SK-N-SH treated with all-trans-retinoic acid at 6 μM for 48 hours (cell line): Measurements from ENCODE around the gene TSHZ2.

Source experiments
- ATAC-seq: fragments of 200-7000 bp; cut with Tn5 transposase; 3 replicates; pipeline ENCODE4 v1.9.1; 2020; ENCODE audit warnings: mild to moderate bottlenecking, moderate library complexity
- ARNTL ChIP-seq: fragments of 450-650 bp; formaldehyde crosslinking; IDR thresholded peaks from 2 replicates; pipeline ENCODE4 v1.5.0; 2020; ENCODE audit warnings: low read depth, mild to moderate bottlenecking, moderate library complexity, borderline replicate concordance
- BACH2 ChIP-seq: fragments of 250-450 bp; sonication (Bioruptor Pico); IDR thresholded peaks from 2 replicates; pipeline ENCODE4 v1.9.0; 2021; ENCODE audit warnings: mild to moderate bottlenecking, borderline replicate concordance
- CREB5 ChIP-seq: fragments of 250-450 bp; sonication (Bioruptor Pico); IDR thresholded peaks from 2 replicates; pipeline ENCODE4 v1.5.1; 2020; ENCODE audit warnings: low read depth, mild to moderate bottlenecking, moderate library complexity
- CSDC2 ChIP-seq: fragments of 250-450 bp; sonication (Bioruptor Pico); IDR thresholded peaks from 2 replicates; pipeline ENCODE4 v1.5.0; 2020; ENCODE audit warnings: mild to moderate bottlenecking, moderate library complexity
- ESRRG ChIP-seq: fragments of 250-450 bp; sonication (Bioruptor Pico); IDR thresholded peaks from 2 replicates; pipeline ENCODE4 v1.6.1; 2021; ENCODE audit warnings: mild to moderate bottlenecking
- GLIS3 ChIP-seq: fragments of 250-450 bp; sonication (Bioruptor Pico); IDR thresholded peaks from 2 replicates; pipeline ENCODE4 v1.5.0; 2020; ENCODE audit warnings: mild to moderate bottlenecking, moderate library complexity
- ISL1 ChIP-seq: fragments of 250-450 bp; sonication (Bioruptor Pico); IDR thresholded peaks from 2 replicates; pipeline ENCODE4 v2.1.2; 2022; ENCODE audit warnings: mild to moderate bottlenecking, moderate library complexity
- OSR1 ChIP-seq: fragments of 250-450 bp; sonication (Bioruptor Pico); IDR thresholded peaks from 2 replicates; pipeline ENCODE4 v1.8.0; 2022; ENCODE audit warnings: moderate library complexity, mild to moderate bottlenecking, inconsistent platforms
- PATZ1 ChIP-seq: fragments of 250-450 bp; sonication (Bioruptor Pico); IDR thresholded peaks from 2 replicates; pipeline ENCODE4 v1.8.0; 2020; ENCODE audit warnings: mild to moderate bottlenecking, moderate library complexity, borderline replicate concordance
- PPARA ChIP-seq: fragments of 250-450 bp; sonication (Bioruptor Pico); IDR thresholded peaks from 2 replicates; pipeline ENCODE4 v1.5.0; 2020; ENCODE audit warnings: mild to moderate bottlenecking, borderline replicate concordance
- RARB ChIP-seq: fragments of 250-450 bp; sonication (Bioruptor Pico); IDR thresholded peaks from 2 replicates; pipeline ENCODE4 v1.8.0; 2021; ENCODE audit warnings: mild to moderate bottlenecking, moderate library complexity
- SNAI2 ChIP-seq: fragments of 250-450 bp; sonication (Bioruptor Pico); IDR thresholded peaks from 2 replicates; pipeline ENCODE4 v1.5.0; 2020; ENCODE audit warnings: mild to moderate bottlenecking, moderate library complexity
- TCF4 ChIP-seq: fragments of 250-450 bp; sonication (Bioruptor Pico); IDR thresholded peaks from 2 replicates; pipeline ENCODE4 v1.8.0; 2021; ENCODE audit warnings: mild to moderate bottlenecking, moderate library complexity, borderline replicate concordance
- TOX ChIP-seq: fragments of 250-450 bp; sonication (Bioruptor Pico); IDR thresholded peaks from 2 replicates; pipeline ENCODE4 v1.8.0; 2021; ENCODE audit warnings: mild to moderate bottlenecking, moderate library complexity, borderline replicate concordance
- TSHZ2 ChIP-seq: fragments of 250-450 bp; sonication (Bioruptor Pico); IDR thresholded peaks from 2 replicates; pipeline ENCODE4 v1.5.0; 2020; ENCODE audit warnings: mild to moderate bottlenecking, moderate library complexity
- ZC3H10 ChIP-seq: fragments of 250-450 bp; sonication (Bioruptor Pico); IDR thresholded peaks from 2 replicates; pipeline ENCODE4 v1.5.1; 2021; ENCODE audit warnings: mild to moderate bottlenecking, moderate library complexity
- ZFP3 ChIP-seq: fragments of 250-450 bp; sonication (Bioruptor Pico); IDR thresholded peaks from 2 replicates; pipeline ENCODE4 v1.5.0; 2020; ENCODE audit warnings: mild to moderate bottlenecking, moderate library complexity
- ZFP30 ChIP-seq: fragments of 450-650 bp; formaldehyde crosslinking; IDR thresholded peaks from 2 replicates; pipeline ENCODE4 v1.5.0; 2022; ENCODE audit warnings: mild to moderate bottlenecking, moderate library complexity
- ZNF565 ChIP-seq: fragments of 450-650 bp; formaldehyde crosslinking; conservative IDR thresholded peaks from 2 replicates; pipeline ENCODE4 v1.5.0; 2020; ENCODE audit warnings: low read depth, mild to moderate bottlenecking, moderate library complexity
- ZNF70 ChIP-seq: fragments of 450-650 bp; formaldehyde crosslinking; IDR thresholded peaks from 2 replicates; pipeline ENCODE4 v1.5.0; 2020; ENCODE audit warnings: mild to moderate bottlenecking, moderate library complexity
- ZNF8 ChIP-seq: fragments of 450-650 bp; formaldehyde crosslinking; IDR thresholded peaks from 2 replicates; pipeline ENCODE4 v1.5.0; 2020; ENCODE audit warnings: mild to moderate bottlenecking, moderate library complexity
- TF ChIP-seq, protein P1 (sequence below): fragments of 250-450 bp; sonication (Bioruptor Pico); IDR thresholded peaks from 2 replicates; pipeline ENCODE4 v1.8.0; 2021; ENCODE audit warnings: low read depth, mild to moderate bottlenecking, moderate library complexity, borderline replicate concordance
- TF ChIP-seq, protein P2 (sequence below): fragments of 250-450 bp; sonication (Bioruptor Pico); IDR thresholded peaks from 2 replicates; pipeline ENCODE4 v1.5.1; 2021; ENCODE audit warnings: mild to moderate bottlenecking, moderate library complexity

Gene TSHZ2

GRCh38 chr20:53269380-53269779, 297.2 kb downstream of the TSHZ2 start:
- ATAC-seq, result no peak
- TF ChIP-seq CREB5 (no peak), GLIS3 (CRISPR knock-in tag) (no peak), SNAI2 (no peak), ZFP3 (CRISPR knock-in tag) (no peak), BACH2 (no peak), ZFP30 (CRISPR knock-in tag) (no peak), RARB (CRISPR knock-in tag) (no peak), OSR1 (CRISPR knock-in tag) (no peak), ZNF70 (CRISPR knock-in tag) (no peak), ZNF8 (no peak), ISL1 (CRISPR knock-in tag) (no peak), ZC3H10 (CRISPR knock-in tag) (no peak), TCF4 (CRISPR knock-in tag) (no peak)
- TF ChIP-seq, protein P1, sequence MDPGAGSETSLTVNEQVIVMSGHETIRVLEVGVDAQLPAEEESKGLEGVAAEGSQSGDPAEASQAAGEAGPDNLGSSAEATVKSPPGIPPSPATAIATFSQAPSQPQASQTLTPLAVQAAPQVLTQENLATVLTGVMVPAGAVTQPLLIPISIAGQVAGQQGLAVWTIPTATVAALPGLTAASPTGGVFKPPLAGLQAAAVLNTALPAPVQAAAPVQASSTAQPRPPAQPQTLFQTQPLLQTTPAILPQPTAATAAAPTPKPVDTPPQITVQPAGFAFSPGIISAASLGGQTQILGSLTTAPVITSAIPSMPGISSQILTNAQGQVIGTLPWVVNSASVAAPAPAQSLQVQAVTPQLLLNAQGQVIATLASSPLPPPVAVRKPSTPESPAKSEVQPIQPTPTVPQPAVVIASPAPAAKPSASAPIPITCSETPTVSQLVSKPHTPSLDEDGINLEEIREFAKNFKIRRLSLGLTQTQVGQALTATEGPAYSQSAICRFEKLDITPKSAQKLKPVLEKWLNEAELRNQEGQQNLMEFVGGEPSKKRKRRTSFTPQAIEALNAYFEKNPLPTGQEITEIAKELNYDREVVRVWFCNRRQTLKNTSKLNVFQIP, result no peak

DNA sequence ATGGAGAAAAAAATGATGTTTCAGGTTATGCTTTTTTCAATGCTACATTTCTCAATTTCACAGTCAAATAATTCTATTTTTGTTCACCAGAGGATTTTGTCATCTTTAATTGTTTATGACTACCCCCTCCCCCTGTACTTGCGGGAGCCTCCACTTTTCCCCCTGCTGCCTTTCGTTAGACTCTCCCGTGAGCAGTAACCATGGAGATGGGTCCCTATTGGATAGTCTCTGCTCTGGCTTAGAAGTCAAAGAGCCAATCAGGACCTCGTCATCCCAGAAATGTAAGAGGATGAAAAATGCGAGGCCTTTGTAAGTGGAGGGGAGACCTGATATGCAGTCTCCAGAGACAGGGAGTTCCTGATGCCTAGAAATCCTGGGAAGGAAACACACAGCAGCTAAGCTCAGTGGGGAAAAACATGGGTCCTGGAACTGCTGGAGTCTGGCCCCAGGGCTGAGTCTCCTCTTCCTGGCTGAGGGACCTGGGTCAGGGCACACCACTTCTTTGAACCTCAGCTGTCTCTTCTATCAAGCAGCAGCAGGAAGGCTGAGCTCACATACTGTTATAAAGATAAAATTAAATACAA, 298.7 kb downstream of the TSHZ2 start:
- TF ChIP-seq OSR1 (CRISPR knock-in tag) (no peak), TOX (CRISPR knock-in tag) (no peak), SNAI2 (no peak), ZNF565 (no peak), ESRRG (CRISPR knock-in tag) (no peak), TCF4 (CRISPR knock-in tag) (no peak), ZFP30 (CRISPR knock-in tag) (no peak), ZC3H10 (CRISPR knock-in tag) (no peak), ISL1 (CRISPR knock-in tag) (no peak), CSDC2 (CRISPR knock-in tag) (no peak), RARB (CRISPR knock-in tag) (no peak), ZFP3 (CRISPR knock-in tag) (no peak), ZNF70 (CRISPR knock-in tag) (no peak), GLIS3 (CRISPR knock-in tag) (no peak)
- TF ChIP-seq, protein P1, result no peak
- TF ChIP-seq, protein P2, sequence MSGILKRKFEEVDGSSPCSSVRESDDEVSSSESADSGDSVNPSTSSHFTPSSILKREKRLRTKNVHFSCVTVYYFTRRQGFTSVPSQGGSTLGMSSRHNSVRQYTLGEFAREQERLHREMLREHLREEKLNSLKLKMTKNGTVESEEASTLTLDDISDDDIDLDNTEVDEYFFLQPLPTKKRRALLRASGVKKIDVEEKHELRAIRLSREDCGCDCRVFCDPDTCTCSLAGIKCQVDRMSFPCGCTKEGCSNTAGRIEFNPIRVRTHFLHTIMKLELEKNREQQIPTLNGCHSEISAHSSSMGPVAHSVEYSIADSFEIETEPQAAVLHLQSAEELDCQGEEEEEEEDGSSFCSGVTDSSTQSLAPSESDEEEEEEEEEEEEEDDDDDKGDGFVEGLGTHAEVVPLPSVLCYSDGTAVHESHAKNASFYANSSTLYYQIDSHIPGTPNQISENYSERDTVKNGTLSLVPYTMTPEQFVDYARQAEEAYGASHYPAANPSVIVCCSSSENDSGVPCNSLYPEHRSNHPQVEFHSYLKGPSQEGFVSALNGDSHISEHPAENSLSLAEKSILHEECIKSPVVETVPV, result no peak
- no peak for ATAC-seq

- no peak for ATAC-seq
- no peak for TF ChIP-seq ISL1 (CRISPR knock-in tag)
- TF ChIP-seq ZC3H10 (CRISPR knock-in tag), result no peak
- TF ChIP-seq, protein P1, result no peak
- TF ChIP-seq ZNF8, result no peak
- no peak for TF ChIP-seq TSHZ2 (CRISPR knock-in tag)
- TF ChIP-seq PPARA (CRISPR knock-in tag), result no peak
- TF ChIP-seq, protein P2, result no peak
- TF ChIP-seq PATZ1 (CRISPR knock-in tag), result no peak
- TF ChIP-seq ZNF70 (CRISPR knock-in tag), result no peak
- TF ChIP-seq OSR1 (CRISPR knock-in tag), result no peak
- no peak for TF ChIP-seq ZFP3 (CRISPR knock-in tag)
- no peak for TF ChIP-seq TCF4 (CRISPR knock-in tag)
- no peak for TF ChIP-seq ZNF565
- no peak for TF ChIP-seq SNAI2
- no peak for TF ChIP-seq ARNTL (CRISPR knock-in tag)
- TF ChIP-seq GLIS3 (CRISPR knock-in tag), result no peak
Measured at GRCh38 chr20:53274365-53274764, 302.2 kb downstream of the TSHZ2 start.
